Stimulated activated CD8-positive, alpha-beta memory T cell treated with anti-CD3 and anti-CD28 coated beads, Interleukin-7, amount 100 ng/mL, for 48 hours (primary cell): ENCODE data around the gene RAD18.

Experiments used
- DNase-seq, 2 donors: peaks; one replicate each; pipeline ENCODE4 v3.0.0-alpha.2; 2020; ENCODE audit warnings: low read depth in 1 of 2; ENCODE audit errors: extremely low read depth in 1 of 2

RAD18 gene

DNA sequence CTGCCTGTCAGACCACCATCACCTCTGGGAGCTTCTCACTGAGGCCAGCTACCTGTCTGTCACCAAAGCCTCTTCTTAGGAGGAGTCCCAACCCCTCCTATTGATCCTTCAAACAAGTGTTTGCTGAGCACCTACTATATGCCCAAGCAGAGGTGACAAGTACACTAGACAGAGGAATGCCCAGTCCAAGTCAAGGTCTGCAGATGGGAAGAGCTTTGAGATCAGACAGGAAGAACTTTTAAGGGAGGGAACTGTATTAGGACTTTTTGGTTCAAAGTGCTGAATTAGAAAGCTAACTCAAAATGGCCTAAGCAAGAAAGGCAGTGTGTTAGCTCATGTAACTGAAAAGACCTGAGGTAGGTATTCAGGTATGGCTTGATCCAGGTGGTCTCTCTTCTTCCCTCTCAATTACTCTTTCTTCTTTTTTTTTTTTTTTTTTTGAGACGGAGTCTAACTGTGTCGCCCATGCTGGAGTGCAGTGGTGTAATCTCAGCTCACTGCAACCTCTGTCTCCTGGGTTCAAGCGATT lies 3.6 kb upstream of the RAD18 start:
- DNase-seq, result no peak

- no peak for DNase-seq
Observed at GRCh38 chr3:8966150-8966819, 3.0 kb upstream of the RAD18 start.

GRCh38 chr3:8964436-8965370 lies 1.4 kb upstream of the RAD18 start:
- no peak for DNase-seq

DNA sequence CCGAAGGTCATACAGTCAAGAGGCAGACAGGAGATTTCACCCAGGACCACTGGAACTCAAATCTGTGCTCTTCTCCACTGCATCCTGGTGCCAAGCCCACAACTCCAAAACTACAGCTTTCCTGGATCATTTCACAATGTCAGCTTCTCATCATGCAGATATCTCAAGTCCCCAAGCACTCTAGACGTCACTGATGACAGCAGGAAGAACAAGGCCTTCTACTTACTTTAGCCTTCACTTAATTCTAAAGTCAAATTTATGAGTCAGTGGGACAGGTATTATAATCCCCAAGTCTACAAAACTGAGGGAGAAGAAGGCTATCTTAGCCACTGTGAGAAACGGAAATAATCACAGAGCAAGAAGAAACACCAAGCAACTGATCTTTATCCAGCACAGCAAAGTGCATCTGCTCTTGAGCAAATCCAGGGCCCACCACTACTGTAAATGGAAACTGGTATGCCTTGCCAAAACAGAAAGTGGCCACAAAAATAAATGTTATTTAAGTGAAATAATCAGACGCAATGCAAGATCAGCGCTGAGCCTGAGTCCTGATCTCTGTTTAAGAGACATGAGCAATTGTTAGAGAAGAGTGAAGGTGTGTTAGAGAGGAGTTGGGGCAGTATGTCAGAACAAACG lies 928 bp downstream of the RAD18 start:
- DNase-seq, result no peak

DNA sequence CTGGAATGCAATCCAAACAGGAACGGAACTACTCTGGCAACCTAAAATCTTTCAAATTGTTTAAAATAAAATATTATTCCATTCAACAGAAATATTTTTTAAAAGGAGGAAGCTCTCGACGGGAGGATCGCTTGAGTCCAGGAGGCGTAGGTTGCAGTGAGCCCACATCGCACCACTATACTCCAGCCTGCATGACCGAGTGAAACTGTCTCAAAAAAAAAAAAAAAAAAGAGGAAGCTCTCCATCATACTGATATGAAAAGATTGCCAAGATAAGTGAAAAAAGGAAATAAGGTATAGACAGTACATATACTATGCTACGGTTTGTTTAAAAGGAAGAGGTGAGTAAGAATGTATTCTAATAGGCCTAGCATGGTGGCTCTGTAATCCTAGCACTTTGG lies 3.6 kb downstream of the RAD18 start:
- no peak for DNase-seq

GRCh38 chr3:8954938-8955763 lies 8.1 kb downstream of the RAD18 start:
- no peak for DNase-seq

GRCh38 chr3:8953313-8953712 lies 10.0 kb downstream of the RAD18 start:
- DNase-seq, result no peak

DNA sequence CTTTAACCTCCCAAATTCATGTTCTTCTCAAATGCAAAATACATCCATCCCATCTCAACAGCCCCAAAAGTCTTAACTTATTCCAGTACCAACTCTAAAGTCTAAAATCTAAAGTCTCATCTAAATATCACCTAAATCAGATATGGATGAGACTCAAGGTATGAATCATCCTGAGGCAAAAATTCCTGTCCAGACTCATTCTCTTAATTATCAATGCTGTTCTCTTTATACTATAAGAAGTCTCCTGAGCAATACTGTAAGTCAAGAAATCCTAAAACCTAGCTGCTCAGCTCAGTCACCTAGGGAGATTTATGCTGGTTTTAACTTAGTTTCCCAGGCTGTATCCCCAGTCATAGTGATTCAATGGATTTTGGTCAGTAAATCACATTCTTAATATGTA lies 11.1 kb downstream of the RAD18 start:
- DNase-seq, result no peak

DNA sequence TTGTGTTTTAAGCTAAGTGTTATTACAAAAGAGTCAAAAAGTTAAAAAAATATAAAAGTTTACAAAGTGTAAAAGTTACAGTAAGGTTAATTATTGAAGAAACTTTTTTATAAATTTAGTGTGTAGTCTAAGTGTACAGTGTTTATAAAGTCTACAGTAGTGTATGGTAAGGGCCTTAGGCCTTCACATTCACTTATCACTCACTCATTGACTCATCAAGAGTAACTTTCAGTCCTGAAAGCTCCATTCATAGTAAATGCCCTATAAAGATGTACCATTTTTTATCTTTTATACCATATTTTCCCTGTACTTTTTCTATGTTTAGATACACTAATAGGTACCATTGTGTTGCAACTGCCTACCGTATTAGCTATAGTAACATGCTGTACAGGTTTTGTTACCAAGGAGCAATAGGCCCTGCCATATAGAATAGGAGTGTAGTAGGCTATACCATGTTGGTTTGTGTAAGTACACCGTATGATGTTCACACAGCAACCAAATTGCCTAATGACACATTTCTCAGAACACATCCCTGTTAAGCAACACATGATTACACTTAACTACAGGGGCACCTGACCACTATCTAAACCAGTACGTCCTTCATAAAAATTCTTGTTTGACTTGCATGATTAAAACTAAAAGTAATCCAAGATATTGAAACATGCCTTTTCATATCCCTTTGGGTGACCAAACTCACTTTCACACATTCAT lies 17.2 kb downstream of the RAD18 start:
- DNase-seq, result no peak

GRCh38 chr3:8942746-8943488 lies 20.4 kb downstream of the RAD18 start:
- no peak for DNase-seq

- DNase-seq, result no peak
Observed at GRCh38 chr3:8942115-8942514, 21.2 kb downstream of the RAD18 start.

DNA sequence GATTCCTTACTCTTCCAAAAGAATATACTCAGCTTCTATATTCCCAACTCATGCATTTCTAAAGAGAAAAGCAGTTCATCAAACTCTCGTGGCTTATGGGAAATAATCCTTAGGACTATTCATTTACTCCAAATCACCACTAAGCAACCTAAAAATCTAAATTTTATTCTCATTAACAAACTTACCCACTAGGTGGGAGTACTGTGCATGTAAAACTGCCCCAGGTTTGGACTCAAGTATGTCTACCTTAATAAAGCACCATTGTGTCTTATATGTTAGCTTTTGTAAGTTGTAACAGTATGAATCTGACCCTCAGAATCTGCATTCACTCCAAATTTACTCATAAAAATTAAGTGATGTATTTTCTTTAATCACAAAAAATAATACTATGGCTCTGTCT lies 25.3 kb downstream of the RAD18 start:
- DNase-seq, result no peak

DNA sequence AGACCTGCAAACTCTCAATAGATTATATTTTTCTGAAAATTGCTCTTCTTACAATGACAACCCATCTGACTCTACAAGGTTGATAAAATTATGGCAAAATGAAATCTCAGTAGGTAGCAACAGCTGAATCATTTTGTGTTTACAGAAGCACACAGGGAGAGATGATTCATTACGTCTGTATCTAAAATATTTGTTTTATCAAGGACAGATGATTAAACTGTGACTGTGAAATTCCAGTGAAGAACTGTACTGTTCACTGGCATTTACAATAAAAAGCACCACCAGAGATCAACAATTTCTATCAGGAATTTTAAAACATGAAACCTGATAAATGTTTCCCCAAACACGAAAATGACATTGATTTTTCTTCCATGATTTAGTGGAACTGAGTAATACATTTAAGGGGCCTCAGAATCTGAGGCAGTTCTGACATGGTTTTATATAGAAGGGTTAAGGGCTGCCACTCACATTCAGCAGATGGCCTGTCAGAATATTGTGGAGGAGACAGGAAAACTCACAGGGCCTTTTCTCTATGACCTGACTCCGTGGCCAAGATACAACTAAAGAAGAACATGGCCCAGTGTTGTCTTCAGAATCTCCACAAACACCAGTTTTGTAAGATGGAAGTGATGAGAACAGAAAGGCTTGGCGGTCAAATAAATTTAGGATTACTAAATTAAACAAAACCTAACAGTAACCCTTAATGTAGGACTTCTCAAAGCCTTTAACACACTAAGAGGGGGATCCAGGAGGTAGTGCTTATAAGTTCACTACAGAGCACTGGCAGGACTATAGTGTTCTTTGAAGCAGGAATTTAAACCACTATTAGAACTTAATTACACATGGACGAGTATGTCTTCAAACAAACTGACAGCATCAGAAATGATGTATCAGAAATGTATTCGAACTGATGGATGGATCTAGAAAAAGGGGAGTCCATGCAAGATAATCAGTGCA lies 25.9 kb downstream of the RAD18 start:
- no peak for DNase-seq

DNA sequence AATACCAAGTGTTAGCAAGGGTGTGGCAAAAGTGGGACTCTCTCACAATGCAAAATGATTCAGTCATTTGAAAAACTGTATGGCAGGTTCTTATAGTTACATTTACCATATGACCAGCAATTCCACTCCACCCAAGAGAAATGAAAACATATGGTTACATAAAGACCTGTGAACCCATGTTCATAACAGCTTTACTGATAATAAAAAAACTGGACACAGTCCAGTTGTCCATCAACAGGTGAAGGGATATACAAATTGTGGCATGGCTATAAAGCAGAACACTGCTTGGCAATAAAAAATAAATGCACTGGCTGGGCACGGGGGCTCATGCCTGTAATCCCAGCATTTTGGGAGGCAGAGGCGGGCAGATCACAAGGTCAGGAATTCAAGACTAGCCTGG lies 30.8 kb downstream of the RAD18 start:
- no peak for DNase-seq

GRCh38 chr3:8931342-8931741 lies 31.9 kb downstream of the RAD18 start:
- no peak for DNase-seq

DNA sequence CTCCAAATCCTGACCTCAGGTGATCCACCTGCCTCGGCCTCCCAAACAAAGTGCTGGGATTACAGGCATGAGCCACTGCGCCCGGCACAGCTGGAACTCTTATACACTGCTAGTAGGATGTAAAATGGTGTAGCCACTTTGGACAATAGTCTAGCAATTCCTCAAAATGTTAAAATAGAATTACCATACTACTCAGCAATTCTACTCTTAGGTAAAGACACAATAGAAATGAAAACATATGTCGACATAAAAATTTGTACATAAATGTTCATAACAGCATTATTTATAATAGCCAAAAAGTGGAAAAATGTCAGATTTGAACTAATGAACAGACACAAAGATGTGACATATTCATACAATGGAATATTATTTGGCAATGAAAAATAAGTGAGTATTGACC lies 33.4 kb downstream of the RAD18 start:
- no peak for DNase-seq

GRCh38 chr3:8914491-8914890 lies 48.8 kb downstream of the RAD18 start:
- DNase-seq, result no peak

DNA sequence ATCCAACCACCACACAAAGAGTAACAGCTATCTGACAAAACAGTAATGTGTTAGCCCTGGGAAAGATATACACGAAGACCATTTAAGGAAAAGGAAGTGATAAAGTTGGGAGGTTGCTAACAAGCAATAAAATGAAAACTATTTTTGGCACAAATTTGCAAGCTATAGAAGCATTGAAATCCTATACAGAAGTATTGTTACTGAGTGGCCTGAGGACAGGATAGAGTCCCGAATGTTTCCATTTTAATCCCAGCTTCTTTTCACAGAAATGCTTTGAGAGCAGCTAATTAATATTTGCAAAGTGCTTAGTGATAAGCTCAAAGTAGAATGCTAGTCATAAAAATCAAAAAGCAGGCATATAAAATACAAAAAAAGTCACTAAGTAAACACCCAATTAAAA lies 51.5 kb downstream of the RAD18 start:
- DNase-seq, result no peak
